Measurements from ENCODE around the gene MC5R.

MC5R gene

DNA sequence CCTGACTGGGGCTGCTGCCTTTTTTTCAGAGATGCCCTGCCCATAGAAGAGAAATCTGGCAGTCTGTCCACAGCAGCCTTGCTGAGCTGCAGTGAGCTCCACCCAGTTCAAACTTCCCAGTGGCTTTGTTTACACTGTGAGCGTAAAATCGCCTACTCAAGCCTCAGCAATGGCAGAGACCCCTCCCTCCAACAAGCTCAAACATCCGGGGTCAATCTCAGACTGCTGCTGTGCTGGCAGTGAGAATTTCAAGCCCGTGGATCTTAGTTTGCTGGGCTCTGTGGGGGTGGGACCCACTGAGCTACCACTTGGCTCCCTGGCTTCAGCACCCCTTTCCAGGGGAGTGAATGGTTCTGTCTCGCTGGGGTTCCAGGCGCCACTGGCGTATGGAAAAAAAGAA lies 38.9 kb downstream of the MC5R start:
- DNase-seq: peak; percentile 55

DNA sequence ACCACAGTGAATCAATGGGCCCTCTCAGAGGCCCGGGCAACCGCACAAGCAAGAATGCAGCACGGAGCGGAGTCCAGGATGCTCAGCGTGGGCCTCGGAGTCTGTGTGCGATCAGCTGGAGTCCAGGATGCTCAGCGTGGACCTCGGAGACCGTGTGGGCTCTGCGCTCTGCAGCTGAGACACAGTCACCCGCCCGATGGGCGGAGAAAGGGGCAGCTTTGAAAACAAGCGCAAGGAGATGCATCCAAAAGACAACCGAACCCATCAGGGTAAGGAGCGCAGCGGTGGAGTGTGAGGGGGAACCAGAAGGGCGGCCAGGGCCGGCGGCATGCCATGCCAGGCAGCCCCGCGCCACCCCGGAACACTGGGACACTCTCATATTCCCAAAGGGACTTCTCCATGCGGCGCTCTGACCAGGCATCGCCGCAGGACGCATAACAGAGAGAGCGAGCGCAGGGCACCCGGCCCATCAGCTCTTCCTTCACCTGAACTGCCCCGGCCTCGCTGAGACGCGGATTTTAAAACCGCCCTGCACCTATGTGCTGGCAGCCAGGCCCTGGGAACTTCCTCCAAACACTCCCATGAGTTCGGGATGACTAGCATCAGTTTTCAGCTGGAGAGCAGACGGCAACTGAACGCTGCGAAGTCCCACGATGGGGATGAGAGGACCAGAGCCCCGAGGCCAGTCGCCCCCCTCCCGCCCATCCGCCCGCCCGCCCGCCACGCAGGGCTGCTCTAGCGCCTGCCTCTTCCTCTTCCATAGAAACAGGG lies 44.7 kb downstream of the MC5R start:
- DNase-seq: peak; percentile 39

DNA sequence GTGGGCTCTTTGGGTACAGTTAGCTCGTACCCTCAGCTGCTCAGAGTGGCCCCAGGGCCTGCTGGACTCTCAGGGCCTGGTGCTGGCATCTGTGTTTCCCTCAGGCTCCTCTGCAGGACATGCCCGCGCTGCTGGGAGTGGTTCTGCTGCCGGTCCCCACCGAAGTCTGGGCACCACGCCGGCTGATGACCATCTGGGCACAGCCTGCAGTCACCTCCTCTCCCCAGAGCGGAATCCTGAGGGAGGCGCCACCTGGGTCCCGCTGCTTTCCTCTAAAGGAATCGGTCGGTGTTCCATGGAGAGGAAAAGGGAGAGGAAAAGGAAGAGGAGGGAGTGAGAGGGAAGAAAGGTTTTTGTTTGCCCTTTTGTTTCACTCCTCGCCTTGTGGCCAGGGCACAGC lies 47.8 kb downstream of the MC5R start:
- peak; percentile 21 for DNase-seq

- no peak for DNase-seq
Observed at GRCh38 chr18:13872373-13872772, 48.4 kb downstream of the MC5R start.

DNA sequence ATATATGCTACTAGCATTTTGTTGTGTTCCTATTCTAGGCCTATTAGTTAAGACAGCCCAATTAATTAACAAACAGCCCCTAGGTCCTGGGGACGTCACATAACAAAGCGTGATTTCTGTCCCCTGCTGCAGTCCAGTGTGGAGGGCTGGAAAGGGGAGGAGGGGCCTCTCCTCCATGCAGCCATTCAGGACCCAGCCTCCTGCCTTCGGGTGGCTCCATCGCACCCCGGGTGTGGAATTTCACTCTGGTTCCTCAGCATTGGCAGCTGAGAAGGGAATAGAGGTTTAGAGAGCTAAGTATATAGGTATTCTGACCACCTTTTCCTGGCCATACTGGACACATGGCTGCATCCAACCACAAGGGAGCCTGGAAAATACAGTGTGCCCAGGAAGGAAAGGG lies 49.0 kb downstream of the MC5R start:
- no peak for DNase-seq

DNA sequence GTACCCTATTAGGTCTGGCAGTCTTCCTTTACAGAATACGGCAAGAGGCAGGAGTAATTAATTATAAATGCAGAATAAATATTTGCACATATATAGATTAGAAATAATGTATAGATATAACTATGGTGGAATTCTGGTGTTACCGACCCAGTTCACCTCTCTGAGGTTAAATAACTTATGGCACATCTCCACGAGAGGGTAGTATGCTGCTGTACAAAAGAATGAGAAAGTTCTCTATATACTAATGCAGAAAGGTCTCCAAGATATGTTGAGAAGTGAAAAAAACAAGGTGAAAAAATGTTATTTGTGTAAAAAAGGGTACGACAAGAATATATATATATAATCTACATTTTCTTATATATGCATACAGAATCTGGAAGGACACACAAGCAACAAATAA lies 50.6 kb downstream of the MC5R start:
- no peak for DNase-seq
